Nucleus accumbens (tissue), 56 donors: ENCODE results near the gene PRKAR1B.
"Not testable (repeated sequence)": the region's sequence is repeated elsewhere in the genome, so short reads cannot be mapped to it uniquely, and the experiment has no call there.

ENCODE experiments used
- DNase-seq, 56 donors: peaks; one replicate each; lab custom pipeline; 2025; lab: John Stamatoyannopoulos, UW

The PRKAR1B gene

GRCh38 chr7:552868-553635 lies 174.0 kb downstream of the PRKAR1B start:
- DNase-seq = no peak

- not testable (repeated sequence) for DNase-seq
Measured at GRCh38 chr7:552151-552867, 174.8 kb downstream of the PRKAR1B start.

GRCh38 chr7:551615-551970 lies 175.5 kb downstream of the PRKAR1B start:
- not testable (repeated sequence) for DNase-seq

GRCh38 chr7:550881-551614 lies 176.0 kb downstream of the PRKAR1B start:
- DNase-seq = no peak

GRCh38 chr7:549891-550625 lies 177.0 kb downstream of the PRKAR1B start:
- DNase-seq = no peak

GRCh38 chr7:549066-549890 lies 177.8 kb downstream of the PRKAR1B start:
- no peak for DNase-seq

- no peak for DNase-seq
Measured at GRCh38 chr7:548401-548800, 178.7 kb downstream of the PRKAR1B start.

- no peak for DNase-seq
Measured at GRCh38 chr7:545470-545869, 181.6 kb downstream of the PRKAR1B start.

GRCh38 chr7:544338-545221 lies 182.5 kb downstream of the PRKAR1B start:
- DNase-seq = no peak

GRCh38 chr7:543501-544337 lies 183.4 kb downstream of the PRKAR1B start:
- DNase-seq = no peak

GRCh38 chr7:542713-543500 lies 184.2 kb downstream of the PRKAR1B start:
- no peak for DNase-seq

GRCh38 chr7:542131-542712 lies 184.9 kb downstream of the PRKAR1B start:
- DNase-seq = no peak

- no peak for DNase-seq
Measured at GRCh38 chr7:541661-542060, 185.4 kb downstream of the PRKAR1B start.

- DNase-seq = no peak
Measured at GRCh38 chr7:540997-541396, 186.1 kb downstream of the PRKAR1B start.

- DNase-seq = no peak
Measured at GRCh38 chr7:540579-540978, 186.5 kb downstream of the PRKAR1B start.

- DNase-seq = no peak
Measured at GRCh38 chr7:539731-540411, 187.2 kb downstream of the PRKAR1B start.
